ENCODE measurements around the gene TBCK. TPM values are rescaled to one million over a fixed set of nuclear protein-coding genes. Genes with fewer than 3 reads are reported as not detected.

TBCK gene
- total and polyA plus RNA-seq, 8 donors = 36.1 to 60.0 (median 46.2) TPM

GRCh38 chr4:106258145-106259045 lies 57.6 kb downstream of the TBCK start:
- no peak for DNase-seq
- no peak for ATAC-seq
- intact Hi-C loops (cut with DNase I) = no loop called here
- TF ChIP-seq CTCF (IDR thresholded peaks at IDR 0.05) = no peak
- Histone ChIP-seq H3K27me3 (no peaks in the 10 kb centered on the region), H3K4me1 (no peaks in the 10 kb centered on the region), H3K36me3 (peaks cover 0 to 15% of the 10 kb centered on the region in 2 donors), H3K9me3 (no peaks in the 10 kb centered on the region), H3K4me3 (no peak overlapping the region), H3K27ac (no peak overlapping the region)

- Histone ChIP-seq H3K27ac (no peak overlapping the region), H3K27me3 (no peaks in the 10 kb centered on the region), H3K4me1 (no peaks in the 10 kb centered on the region), H3K9me3 (no peaks in the 10 kb centered on the region), H3K4me3 (no peak overlapping the region), H3K36me3 (peaks cover 0 to 15% of the 10 kb centered on the region in 2 donors)
- DNase-seq (peak in 1 of 4 donors; percentile 36), ATAC-seq (no peak)
- intact Hi-C loops (cut with DNase I) = no loop called here
- TF ChIP-seq CTCF (IDR thresholded peaks at IDR 0.05) = no peak
Measured at GRCh38 chr4:106256190-106256589, 59.8 kb downstream of the TBCK start.

GRCh38 chr4:106255195-106255594 lies 60.8 kb downstream of the TBCK start:
- H3K4me3 ChIP-seq = no peak overlapping the region
- peaks cover 0 to 15% of the 10 kb centered on the region in 2 donors for H3K36me3 ChIP-seq
- no peaks in the 10 kb centered on the region for H3K9me3 ChIP-seq
- H3K27ac ChIP-seq = no peak overlapping the region
- peak in 1 of 4 donors; percentile 39 for DNase-seq
- no peak for TF ChIP-seq CTCF (IDR thresholded peaks at IDR 0.05)
- no peaks in the 10 kb centered on the region for H3K27me3 ChIP-seq
- no peaks in the 10 kb centered on the region for H3K4me1 ChIP-seq
- intact Hi-C loops (cut with DNase I) = no loop called here
- ATAC-seq = no peak

GRCh38 chr4:106253364-106254129 lies 62.5 kb downstream of the TBCK start:
- TF ChIP-seq CTCF (IDR thresholded peaks at IDR 0.05) = no peak
- H3K36me3 ChIP-seq = peaks cover 0 to 19% of the 10 kb centered on the region in 2 donors
- H3K27me3 ChIP-seq = no peaks in the 10 kb centered on the region
- intact Hi-C loops (cut with DNase I) = no loop called here
- ATAC-seq (no peak), DNase-seq (no peak)
- H3K4me3 ChIP-seq = no peak overlapping the region
- no peaks in the 10 kb centered on the region for H3K4me1 ChIP-seq
- H3K9me3 ChIP-seq = no peaks in the 10 kb centered on the region
- no peak overlapping the region for H3K27ac ChIP-seq

GRCh38 chr4:106247600-106247999 lies 68.4 kb downstream of the TBCK start:
- Histone ChIP-seq H3K36me3 (peaks cover 0 to 20% of the 10 kb centered on the region in 2 donors), H3K27ac (no peak overlapping the region), H3K4me3 (no peak overlapping the region), H3K4me1 (no peaks in the 10 kb centered on the region), H3K27me3 (no peaks in the 10 kb centered on the region), H3K9me3 (no peaks in the 10 kb centered on the region)
- DNase-seq (no peak), ATAC-seq (no peak)
- no peak for TF ChIP-seq CTCF (IDR thresholded peaks at IDR 0.05)
- intact Hi-C loops (cut with DNase I) = no loop called here
